GM08714 (cell line): ENCODE data around the gene NKAPL.
A peak's percentile ranks its signal among the peaks of the same experiment; 100 is the strongest.

Source experiments
- H3K4me3 ChIP-seq: fragments of 200-500 bp; sonication (Bioruptor generic); 2 replicates; pipeline ENCODE4 v1.5.1; 2014; ENCODE audit warnings: mild to moderate bottlenecking, low read length, inconsistent platforms
- ZNF274 ChIP-seq: IDR thresholded peaks from 2 replicates; pipeline ENCODE4 v1.6.1; 2012; ENCODE audit warnings: mild to moderate bottlenecking, low read depth, low read length

Gene NKAPL

DNA sequence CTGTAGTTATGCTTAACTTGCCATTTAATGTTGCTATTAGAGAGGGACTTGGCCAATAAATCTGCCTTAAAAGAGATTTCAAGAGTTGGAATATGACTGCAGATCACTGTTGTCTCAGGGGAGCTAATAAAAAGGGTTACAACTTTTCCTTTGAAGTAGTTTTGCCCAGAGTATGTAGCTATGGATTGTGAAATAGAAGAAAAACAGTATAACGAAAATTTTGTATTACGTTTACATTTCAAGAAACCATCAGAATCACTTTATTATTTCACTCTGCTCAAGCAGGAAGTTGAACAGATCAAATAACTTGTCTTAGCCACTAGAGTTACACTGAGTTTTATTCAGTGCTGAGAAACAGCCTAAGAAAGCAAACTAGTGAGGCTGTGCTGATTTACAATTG lies 4.8 kb downstream of the NKAPL start:
- no peak overlapping the region for H3K4me3 ChIP-seq
- TF ChIP-seq ZNF274, result no peak

DNA sequence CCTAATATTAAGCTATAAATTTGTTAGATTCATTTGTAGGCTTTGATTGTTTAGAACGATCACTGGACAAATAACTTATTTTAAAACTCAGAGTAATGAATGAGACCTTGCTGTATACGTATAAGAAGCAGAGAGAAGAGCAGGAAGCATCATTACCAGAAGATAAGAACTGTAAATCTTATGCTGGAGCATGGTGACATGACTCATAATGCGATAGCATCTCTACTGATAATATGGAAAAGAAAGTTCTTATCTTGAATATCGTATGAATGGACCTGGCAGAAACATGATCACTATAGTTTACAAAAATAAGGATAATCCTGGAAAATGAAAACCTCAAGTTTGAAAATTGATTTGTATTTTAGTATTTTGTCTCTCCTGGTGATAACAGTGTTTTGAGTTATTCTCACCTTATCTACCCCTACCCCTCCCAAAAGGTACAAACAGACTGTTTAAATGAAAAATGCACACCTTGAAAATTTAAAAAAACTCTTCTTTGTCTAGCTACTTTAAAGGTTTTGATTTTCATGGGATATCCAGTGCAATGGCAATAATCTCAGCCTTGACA lies 5.8 kb downstream of the NKAPL start:
- TF ChIP-seq ZNF274, result no peak
- no peak overlapping the region for H3K4me3 ChIP-seq

DNA sequence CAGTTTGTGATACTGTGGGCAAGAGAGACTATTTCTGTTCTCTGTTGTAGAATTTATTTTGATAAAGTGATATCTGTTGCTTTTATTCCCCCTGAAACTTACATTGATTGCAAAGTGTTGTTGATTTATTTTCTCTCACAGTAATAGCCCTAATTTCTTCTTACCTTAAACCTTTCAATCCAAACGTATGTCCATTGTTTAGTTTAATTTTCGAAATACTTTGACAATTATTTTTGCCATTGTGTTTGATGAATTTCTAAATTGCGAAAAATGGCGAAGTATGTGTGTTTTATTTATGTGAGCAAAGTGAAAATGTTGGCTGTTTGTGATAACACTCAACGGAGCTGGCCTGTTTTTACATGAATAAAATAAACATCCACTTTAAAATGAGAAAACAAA lies 7.5 kb downstream of the NKAPL start:
- peak overlapping the region; percentile 76 for H3K4me3 ChIP-seq
- TF ChIP-seq ZNF274, result no peak

DNA sequence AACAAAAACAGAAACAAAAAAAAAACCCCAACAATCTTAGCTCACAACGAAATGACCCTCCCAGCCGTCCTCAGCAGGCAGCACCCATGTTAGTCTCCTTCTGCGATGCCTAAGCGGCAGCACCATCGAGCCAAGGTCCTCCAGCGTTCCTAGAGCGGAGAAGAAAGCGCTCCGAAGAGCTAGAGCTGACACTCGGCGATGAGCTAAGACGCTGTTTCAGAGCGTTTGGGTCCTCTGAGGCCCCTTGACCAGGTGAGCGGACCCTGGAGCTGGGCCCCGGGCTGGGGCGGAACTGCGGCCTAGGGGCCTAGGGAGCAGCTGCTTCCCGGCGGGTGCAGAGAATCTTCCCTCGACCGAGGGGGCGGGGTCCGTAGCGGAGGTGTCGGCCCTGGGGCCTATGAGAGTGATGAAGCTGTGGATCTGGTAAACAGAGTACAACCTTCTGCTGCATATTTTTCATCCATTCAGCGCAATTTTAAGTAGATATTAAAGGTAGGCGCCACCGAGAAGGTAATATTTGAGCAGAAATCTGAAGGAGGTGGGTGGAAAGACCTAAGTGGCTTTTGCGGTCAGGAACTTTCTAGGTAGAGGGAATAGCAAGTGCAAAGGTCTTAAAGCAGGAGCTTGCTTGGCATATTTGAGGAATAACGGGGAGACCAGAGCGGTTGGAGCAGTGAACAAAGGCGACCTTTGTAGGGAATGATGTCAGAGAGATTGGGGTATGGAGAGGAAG lies 8.0 kb downstream of the NKAPL start, which contains the start of gene ZSCAN26:
Gene ZSCAN26 (plus strand): TSS at position 182 of the 733 bp plus-strand sequence. CDS start 4,777 bp downstream, outside the sequence.
- peak within 1 kb of the TSS; percentile 76 for H3K4me3 ChIP-seq
- no peak for TF ChIP-seq ZNF274

DNA sequence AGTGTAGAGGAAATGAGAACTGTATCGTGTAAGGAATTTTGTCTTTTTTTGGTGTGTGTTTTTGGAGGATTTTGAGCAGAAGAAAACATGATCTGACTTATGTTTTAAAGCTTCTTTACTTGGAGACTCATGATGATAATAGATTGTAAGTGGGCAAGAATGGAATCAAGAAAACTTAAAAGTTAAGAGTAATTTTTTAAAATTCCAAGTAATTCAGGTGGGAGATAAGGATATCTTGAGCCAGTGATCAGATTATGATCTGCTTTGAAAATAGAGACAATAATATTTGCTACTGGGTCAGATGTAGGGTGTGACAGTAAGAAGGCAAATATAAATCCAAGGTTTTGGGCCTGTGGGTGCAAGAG lies 8.6 kb downstream of the NKAPL start:
- H3K4me3 ChIP-seq, result peak overlapping the region; percentile 76
- no peak for TF ChIP-seq ZNF274

DNA sequence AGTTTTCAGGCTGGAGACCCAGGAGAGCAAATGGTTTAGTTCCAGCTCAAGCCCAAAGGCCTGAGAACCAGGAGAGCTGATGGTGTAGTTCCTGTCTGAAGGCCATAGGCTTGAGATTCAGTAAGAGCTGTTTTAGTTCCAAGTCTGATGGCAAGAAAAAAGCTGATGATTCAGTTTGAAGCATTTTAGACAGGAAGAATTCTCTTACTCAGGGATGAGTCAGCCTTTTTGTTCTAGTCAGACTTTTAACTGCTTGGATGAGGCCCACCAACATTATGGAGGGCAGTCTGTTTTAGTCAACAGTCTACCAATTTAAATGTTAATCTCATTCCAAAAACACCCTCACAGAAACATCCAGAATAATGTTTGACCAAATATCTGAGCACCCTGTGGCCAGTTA lies 10.4 kb downstream of the NKAPL start:
- H3K4me3 ChIP-seq, result no peak overlapping the region
- no peak for TF ChIP-seq ZNF274

GRCh38 chr6:28274888-28275287 lies 15.8 kb downstream of the NKAPL start:
- no peak overlapping the region for H3K4me3 ChIP-seq
- no peak for TF ChIP-seq ZNF274

DNA sequence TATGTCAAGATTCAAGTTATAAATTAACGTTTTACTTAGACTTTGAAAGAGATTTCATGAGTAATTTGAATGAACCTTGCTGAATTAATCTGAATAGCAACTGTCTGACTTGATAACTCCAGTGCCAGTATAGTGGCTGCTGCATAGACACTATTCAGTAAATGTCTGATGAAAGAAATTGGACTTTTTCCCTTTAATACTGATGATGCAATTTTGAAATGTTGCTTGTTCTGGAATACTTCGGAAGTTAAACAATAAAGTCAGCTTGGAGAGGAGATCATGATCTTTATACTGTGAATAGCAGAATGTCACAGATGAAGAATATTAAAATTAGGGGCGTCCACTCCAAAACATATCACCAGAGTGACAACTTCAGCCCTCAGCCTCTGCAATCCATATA lies 18.6 kb downstream of the NKAPL start:
- TF ChIP-seq ZNF274, result no peak
- no peak overlapping the region for H3K4me3 ChIP-seq

DNA sequence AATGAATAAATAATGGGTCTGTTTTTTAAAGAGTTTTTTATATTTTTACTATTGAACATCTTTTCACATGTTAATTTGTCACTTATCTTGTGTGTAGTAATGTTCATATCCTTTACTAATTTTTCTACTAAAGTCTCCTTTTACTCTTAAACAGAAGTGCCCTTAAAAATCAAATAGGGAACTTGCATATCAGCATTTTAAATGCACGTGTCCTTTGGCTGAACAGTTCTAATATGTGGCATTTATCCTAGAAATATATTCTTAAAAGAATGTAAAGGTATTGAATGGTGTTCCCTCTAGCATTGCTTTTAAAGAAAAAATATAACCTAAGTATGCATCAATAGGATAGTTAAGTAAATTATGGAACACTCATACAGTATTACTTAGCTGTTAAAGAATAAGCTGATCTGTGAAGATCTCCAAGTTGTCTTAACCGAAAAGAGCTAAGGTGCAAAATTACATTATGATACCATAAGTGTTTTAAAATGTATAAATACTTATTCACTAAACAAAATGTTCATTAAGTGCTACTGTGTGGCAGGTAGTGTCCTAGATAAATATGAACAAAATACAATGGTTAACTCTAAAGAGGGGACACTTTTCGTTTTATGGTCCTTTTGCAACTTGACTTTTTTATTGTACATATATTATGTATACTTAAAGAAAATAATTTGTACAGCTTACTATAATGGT lies 21.6 kb downstream of the NKAPL start:
- H3K4me3 ChIP-seq, result peak overlapping the region; percentile 67
- no peak for TF ChIP-seq ZNF274

- no peak for TF ChIP-seq ZNF274
- peak within 1 kb of the TSS; percentile 67 for H3K4me3 ChIP-seq
These were observed 22.4 kb downstream of the NKAPL start, which contains the start of gene PGBD1 for GRCh38 chr6:28281288-28282064. TSS of gene PGBD1 (plus strand) at chr6:28281572. CDS start at chr6:28283814, 2,242 bp downstream.

DNA sequence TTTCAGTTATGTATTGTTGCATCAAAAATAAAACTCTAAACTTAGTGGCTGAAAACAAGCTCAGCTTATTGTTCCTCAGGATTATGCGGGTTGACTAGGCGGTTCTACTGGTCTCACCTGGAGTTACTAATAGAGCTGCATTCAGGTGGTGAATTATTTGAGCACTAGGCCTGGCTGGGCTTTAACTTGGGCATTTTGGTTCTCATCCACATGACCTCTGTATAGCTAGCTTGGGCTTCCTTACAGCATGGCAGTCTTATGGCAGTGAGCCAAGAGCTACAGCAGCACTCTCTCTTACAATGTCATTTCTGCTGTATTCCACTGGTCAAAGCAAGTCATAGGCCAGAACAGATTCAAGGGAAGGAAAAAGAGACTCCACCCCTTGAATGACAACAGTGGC lies 23.8 kb downstream of the NKAPL start:
- H3K4me3 ChIP-seq, result no peak overlapping the region
- TF ChIP-seq ZNF274, result no peak

DNA sequence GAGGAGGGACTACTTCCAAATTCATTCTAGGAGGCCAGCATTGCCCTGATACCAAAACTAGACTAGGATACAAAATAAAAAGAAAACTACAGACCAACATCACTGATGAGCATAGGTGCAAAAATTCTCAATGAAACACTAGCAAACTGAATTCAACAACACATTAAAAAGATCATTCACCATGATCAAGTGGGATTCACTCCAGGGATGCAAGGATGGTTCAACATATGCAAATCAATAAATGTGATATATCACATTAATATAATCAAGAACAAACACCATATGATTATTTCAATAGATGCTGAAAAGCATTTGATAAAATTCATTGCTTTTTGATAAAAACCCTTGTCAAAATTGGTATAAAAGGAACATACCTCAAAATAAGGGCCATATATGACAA lies 32.5 kb downstream of the NKAPL start:
- no peak overlapping the region for H3K4me3 ChIP-seq
- no peak for TF ChIP-seq ZNF274

- TF ChIP-seq ZNF274, result no peak
- no peak overlapping the region for H3K4me3 ChIP-seq
These were observed 36.2 kb downstream of the NKAPL start for GRCh38 chr6:28295326-28295725.

DNA sequence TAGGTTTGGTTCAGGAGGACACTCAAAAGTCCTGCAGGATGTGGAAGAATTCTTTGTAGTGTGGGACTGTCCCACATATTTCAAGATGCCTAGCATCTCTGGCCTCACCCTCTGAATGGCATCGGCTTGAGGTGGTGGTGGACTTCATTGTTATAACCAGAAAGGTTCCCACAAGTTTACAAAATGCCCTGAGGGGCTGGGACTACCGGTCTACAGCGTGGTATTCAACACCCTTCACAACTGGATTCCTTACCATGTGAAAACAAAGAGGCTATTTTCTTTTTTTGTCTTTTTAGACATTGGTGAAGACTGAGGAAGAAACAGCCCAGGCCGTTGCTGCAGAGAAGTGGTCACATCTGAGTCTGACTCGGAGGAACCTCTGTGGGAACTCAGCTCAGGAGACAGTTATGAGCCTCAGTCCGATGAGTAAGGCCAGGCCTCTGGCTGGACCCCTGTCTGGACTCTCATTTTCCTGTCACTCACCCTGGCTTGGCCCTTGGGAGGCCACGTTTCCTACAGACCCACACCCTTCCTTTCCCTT lies 37.5 kb downstream of the NKAPL start:
- no peak overlapping the region for H3K4me3 ChIP-seq
- no peak for TF ChIP-seq ZNF274
